GM04503 (cell line): ENCODE results near the gene SDK1.
"Not testable (repeated sequence)": the region's sequence is repeated elsewhere in the genome, so short reads cannot be mapped to it uniquely, and the experiment has no call there.

ENCODE experiments used
- DNase-seq: peaks from one replicate; pipeline ENCODE4 v3.0.0-alpha.2; 2012; ENCODE audit warnings: low read depth

SDK1 gene

GRCh38 chr7:4073052-4073451 lies 772.0 kb downstream of the SDK1 start:
- DNase-seq = no peak

GRCh38 chr7:4073750-4074149 lies 772.7 kb downstream of the SDK1 start:
- DNase-seq = no peak

GRCh38 chr7:4074407-4074806 lies 773.4 kb downstream of the SDK1 start:
- no peak for DNase-seq

- DNase-seq = no peak
Observed at GRCh38 chr7:4074994-4075393, 773.9 kb downstream of the SDK1 start.

GRCh38 chr7:4076701-4077294 lies 775.7 kb downstream of the SDK1 start:
- DNase-seq = no peak

- DNase-seq = no peak
Observed at GRCh38 chr7:4077980-4078379, 776.9 kb downstream of the SDK1 start.

- DNase-seq = no peak
Observed at GRCh38 chr7:4078580-4078979, 777.5 kb downstream of the SDK1 start.

- DNase-seq = no peak
Observed at GRCh38 chr7:4079366-4079765, 778.3 kb downstream of the SDK1 start.

- no peak for DNase-seq
Observed at GRCh38 chr7:4079956-4080355, 778.9 kb downstream of the SDK1 start.

- DNase-seq = no peak
Observed at GRCh38 chr7:4080954-4081353, 779.9 kb downstream of the SDK1 start.

GRCh38 chr7:4083513-4083912 lies 782.5 kb downstream of the SDK1 start:
- DNase-seq = no peak

GRCh38 chr7:4084271-4084670 lies 783.2 kb downstream of the SDK1 start:
- DNase-seq = no peak

- DNase-seq = no peak
Observed at GRCh38 chr7:4085937-4086691, 785.1 kb downstream of the SDK1 start.

- no peak for DNase-seq
Observed at GRCh38 chr7:4086723-4087122, 785.7 kb downstream of the SDK1 start.

GRCh38 chr7:4091767-4092166 lies 790.7 kb downstream of the SDK1 start:
- DNase-seq = no peak

GRCh38 chr7:4093035-4093434 lies 792.0 kb downstream of the SDK1 start:
- DNase-seq = no peak

GRCh38 chr7:4093483-4093882 lies 792.4 kb downstream of the SDK1 start:
- DNase-seq = no peak

- not testable (repeated sequence) for DNase-seq
Observed at GRCh38 chr7:4094158-4094557, 793.1 kb downstream of the SDK1 start.

GRCh38 chr7:4097001-4097609 lies 796.1 kb downstream of the SDK1 start:
- no peak for DNase-seq

- no peak for DNase-seq
Observed at GRCh38 chr7:4098169-4098568, 797.1 kb downstream of the SDK1 start.

- DNase-seq = no peak
Observed at GRCh38 chr7:4099651-4100050, 798.6 kb downstream of the SDK1 start.

- DNase-seq = no peak
Observed at GRCh38 chr7:4100148-4100547, 799.1 kb downstream of the SDK1 start.

- no peak for DNase-seq
Observed at GRCh38 chr7:4100691-4101090, 799.6 kb downstream of the SDK1 start.
